ENCODE results near the gene ZNF500.

Gene ZNF500

GRCh38 chr16:4700997-4701743 lies 65.8 kb downstream of the ZNF500 start:
- DNase-seq, result no peak

GRCh38 chr16:4700380-4700996 lies 66.5 kb downstream of the ZNF500 start:
- no peak for DNase-seq

- DNase-seq, result no peak
Observed at GRCh38 chr16:4699046-4699556, 67.9 kb downstream of the ZNF500 start.

GRCh38 chr16:4698321-4699045 lies 68.5 kb downstream of the ZNF500 start:
- DNase-seq, result no peak
